ELF-1 (cell line): ENCODE measurements around the gene PPP1R26.
"Not testable (repeated sequence)": the region's sequence is repeated elsewhere in the genome, so short reads cannot be mapped to it uniquely, and the experiment has no call there.

Experiments used
- DNase-seq: peaks from one replicate; pipeline ENCODE4 v3.0.0-alpha.2; 2016; ENCODE audit warnings: low read depth, low spot score

Gene PPP1R26

GRCh38 chr9:135520916-135521607 lies 41.5 kb downstream of the PPP1R26 start, which contains the start of gene LCN1:
LCN1 (plus strand) TSS chr9:135521440; CDS start chr9:135521498, 58 bp downstream.
- no peak for DNase-seq

- DNase-seq, result no peak
Measured at GRCh38 chr9:135521608-135522095, 42.1 kb downstream of the PPP1R26 start.

GRCh38 chr9:135522137-135522877 lies 42.7 kb downstream of the PPP1R26 start:
- DNase-seq, result no peak

- no peak for DNase-seq
Measured at GRCh38 chr9:135522931-135523330, 43.3 kb downstream of the PPP1R26 start.

- DNase-seq, result peak; percentile 34
Measured at GRCh38 chr9:135523521-135524129, 44.0 kb downstream of the PPP1R26 start.

GRCh38 chr9:135524130-135524861 lies 44.7 kb downstream of the PPP1R26 start:
- no peak for DNase-seq

- no peak for DNase-seq
Measured at GRCh38 chr9:135525241-135526088, 45.9 kb downstream of the PPP1R26 start.

- no peak for DNase-seq
Measured at GRCh38 chr9:135526089-135526729, 46.6 kb downstream of the PPP1R26 start.

GRCh38 chr9:135526730-135527571 lies 47.4 kb downstream of the PPP1R26 start:
- peak; percentile 75 for DNase-seq

- DNase-seq, result not testable (repeated sequence)
Measured at GRCh38 chr9:135528842-135529435, 49.4 kb downstream of the PPP1R26 start.

GRCh38 chr9:135530146-135530545 lies 50.6 kb downstream of the PPP1R26 start:
- no peak for DNase-seq

GRCh38 chr9:135531096-135531495 lies 51.5 kb downstream of the PPP1R26 start:
- DNase-seq, result no peak

GRCh38 chr9:135533113-135533512 lies 53.5 kb downstream of the PPP1R26 start:
- DNase-seq, result no peak

GRCh38 chr9:135533674-135534073 lies 54.1 kb downstream of the PPP1R26 start:
- DNase-seq, result no peak

- peak; percentile 67 for DNase-seq
Measured at GRCh38 chr9:135534192-135534711, 54.7 kb downstream of the PPP1R26 start.

GRCh38 chr9:135534826-135535225 lies 55.2 kb downstream of the PPP1R26 start:
- DNase-seq, result not testable (repeated sequence)

- not testable (repeated sequence) for DNase-seq
Measured at GRCh38 chr9:135535631-135536030, 56.0 kb downstream of the PPP1R26 start.

- no peak for DNase-seq
Measured at GRCh38 chr9:135536216-135536615, 56.6 kb downstream of the PPP1R26 start.
